Gastroesophageal sphincter (tissue), 4 donors: Measurements from ENCODE around the gene MAGEB4. TPM values are rescaled to one million over a fixed set of nuclear protein-coding genes. Genes with fewer than 3 reads are reported as not detected.

Experiments
- ATAC-seq: fragments of 150-250 bp; one replicate; pipeline ENCODE4 v1.9.1; 2016; ENCODE audit warnings: mild to moderate bottlenecking, moderate library complexity
- H3K27ac ChIP-seq, 4 donors: fragments of 200-600 bp; sonication (generic) in 3 of 4; 1 replicate in 3 of 4; 2 replicates in 1 of 4; pipeline ENCODE4 v1.5.1; 2016 to 2019
- H3K27me3 ChIP-seq: fragments of 200-600 bp; sonication (generic); one replicate; pipeline ENCODE4 v1.5.1; 2019
- H3K36me3 ChIP-seq, 2 donors: fragments of 200-600 bp; sonication (generic); one replicate each; pipeline ENCODE4 v1.5.1; 2019; ENCODE audit warnings: control low read depth in 1 of 2
- H3K4me1 ChIP-seq, 3 donors: fragments of 200-600 bp; sonication (generic); 1 replicate in 2 of 3; 2 replicates in 1 of 3; pipeline ENCODE4 v1.5.1; 2016 to 2019; ENCODE audit warnings: control low read depth in 2 of 3
- H3K4me3 ChIP-seq, 2 donors: fragments of 200-600 bp; sonication (generic); one replicate each; pipeline ENCODE4 v1.5.1; 2019; ENCODE audit warnings: mild to moderate bottlenecking in 1 of 2, moderate library complexity in 1 of 2
- H3K9me3 ChIP-seq, 3 donors: fragments of 200-600 bp; sonication (generic); one replicate each; pipeline ENCODE4 v1.5.1; 2017 to 2019; ENCODE audit warnings: control low read depth in 2 of 3
- EP300 ChIP-seq: sonication (generic); formaldehyde crosslinking; IDR thresholded peaks from one replicate; pipeline ENCODE4 v1.6.1; 2017; ENCODE audit warnings: antibody characterized with exemption, mild to moderate bottlenecking
- POLR2A ChIP-seq, 2 donors: fragments of 450-650 bp; IDR thresholded peaks; one replicate each; pipeline ENCODE4 v1.6.1; 2017; ENCODE audit warnings: antibody characterized with exemption in 2 of 2, mild to moderate bottlenecking in 2 of 2, moderate library complexity in 1 of 2
- POLR2AphosphoS5 ChIP-seq: sonication (generic); formaldehyde crosslinking; IDR thresholded peaks from one replicate; pipeline ENCODE4 v1.6.1; 2017; ENCODE audit warnings: antibody characterized with exemption
- WGBS, 2 donors: methylation state at CpG; one replicate each; pipeline ENCODE4 v1.1.5; 2018; ENCODE audit warnings: low coverage in 1 of 2; 5-methylcytosine and 5-hydroxymethylcytosine counted together
- total RNA-seq, 4 donors: library from RNA; depleted of rRNA; stranded (reverse); fragments of >200 nt; gene quantifications; one replicate each; pipeline ENCODE4 v1.1.0, GENCODE V29; 2016
- TF ChIP-seq, protein P1 (sequence below), 4 experiments: fragments of 200-600 bp in 2 of 4; fragments of 450-650 bp in 2 of 4; sonication (generic) in 1 of 4; IDR thresholded peaks; one replicate each; pipeline ENCODE4 v1.5.1; 2017 to 2019; ENCODE audit warnings: antibody characterized with exemption in 4 of 4, mild to moderate bottlenecking in 2 of 4, moderate library complexity in 2 of 4

Gene MAGEB4
- total RNA-seq, 4 donors from 2014 or later, result not detected

DNA sequence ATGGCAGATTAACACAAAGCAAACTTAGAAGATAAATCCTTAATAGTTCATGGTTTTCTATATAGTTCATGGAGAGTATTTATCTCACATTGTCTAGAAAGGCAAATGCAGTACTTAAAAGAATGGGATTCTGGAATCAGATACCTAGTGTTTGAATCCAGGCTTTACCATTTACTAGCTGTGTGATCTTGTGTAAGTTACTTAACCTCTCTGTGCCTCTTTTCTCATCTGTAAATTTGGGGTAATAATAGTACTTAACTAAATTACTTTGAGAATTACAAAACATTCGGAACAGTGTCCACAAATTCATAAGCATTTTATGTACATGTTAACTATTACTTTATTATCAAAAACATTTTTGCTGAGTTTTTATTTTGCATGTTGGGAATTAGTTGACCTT, 21.0 kb downstream of the MAGEB4 start:
- Histone ChIP-seq H3K36me3 (no peaks in the 10 kb centered on the region), H3K4me3 (no peak overlapping the region), H3K27me3 (no peaks in the 10 kb centered on the region), H3K9me3 (no peaks in the 10 kb centered on the region), H3K4me1 (no peaks in the 10 kb centered on the region), H3K27ac (no peak overlapping the region)
- no peak for ATAC-seq
- no peak for TF ChIP-seq POLR2AphosphoS5
- TF ChIP-seq EP300, result no peak
- TF ChIP-seq POLR2A (IDR thresholded peaks at IDR 0.05), result no peak
- TF ChIP-seq, protein P1, sequence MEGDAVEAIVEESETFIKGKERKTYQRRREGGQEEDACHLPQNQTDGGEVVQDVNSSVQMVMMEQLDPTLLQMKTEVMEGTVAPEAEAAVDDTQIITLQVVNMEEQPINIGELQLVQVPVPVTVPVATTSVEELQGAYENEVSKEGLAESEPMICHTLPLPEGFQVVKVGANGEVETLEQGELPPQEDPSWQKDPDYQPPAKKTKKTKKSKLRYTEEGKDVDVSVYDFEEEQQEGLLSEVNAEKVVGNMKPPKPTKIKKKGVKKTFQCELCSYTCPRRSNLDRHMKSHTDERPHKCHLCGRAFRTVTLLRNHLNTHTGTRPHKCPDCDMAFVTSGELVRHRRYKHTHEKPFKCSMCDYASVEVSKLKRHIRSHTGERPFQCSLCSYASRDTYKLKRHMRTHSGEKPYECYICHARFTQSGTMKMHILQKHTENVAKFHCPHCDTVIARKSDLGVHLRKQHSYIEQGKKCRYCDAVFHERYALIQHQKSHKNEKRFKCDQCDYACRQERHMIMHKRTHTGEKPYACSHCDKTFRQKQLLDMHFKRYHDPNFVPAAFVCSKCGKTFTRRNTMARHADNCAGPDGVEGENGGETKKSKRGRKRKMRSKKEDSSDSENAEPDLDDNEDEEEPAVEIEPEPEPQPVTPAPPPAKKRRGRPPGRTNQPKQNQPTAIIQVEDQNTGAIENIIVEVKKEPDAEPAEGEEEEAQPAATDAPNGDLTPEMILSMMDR (IDR thresholded peaks at IDR 0.05), result no peak
- 82 to 100% methylated on average over 1 of the region's 1 CpG for WGBS, 2 donors

- ATAC-seq, result no peak
- Histone ChIP-seq H3K9me3 (no peaks in the 10 kb centered on the region), H3K27me3 (no peaks in the 10 kb centered on the region), H3K36me3 (no peaks in the 10 kb centered on the region), H3K4me3 (no peak overlapping the region), H3K4me1 (no peaks in the 10 kb centered on the region), H3K27ac (no peak overlapping the region)
- 70 to 83% methylated on average over 2 to 3 of the region's 3 CpGs for WGBS, 2 donors
- TF ChIP-seq POLR2A (IDR thresholded peaks at IDR 0.05) (no peak), POLR2AphosphoS5 (no peak), EP300 (no peak)
- TF ChIP-seq, protein P1 (IDR thresholded peaks at IDR 0.05), result no peak
Measured at GRCh38 chrX:30270639-30271038, 28.8 kb downstream of the MAGEB4 start.

- no peak for ATAC-seq
- no peaks in the 10 kb centered on the region for H3K9me3 ChIP-seq
- H3K4me3 ChIP-seq, result no peak overlapping the region
- no peaks in the 10 kb centered on the region for H3K36me3 ChIP-seq
- no peaks in the 10 kb centered on the region for H3K4me1 ChIP-seq
- no peak overlapping the region for H3K27ac ChIP-seq
- H3K27me3 ChIP-seq, result no peaks in the 10 kb centered on the region
- TF ChIP-seq, protein P1 (IDR thresholded peaks at IDR 0.05), result peak in 1 of 4 experiments; percentile 17
- TF ChIP-seq POLR2AphosphoS5 (no peak), POLR2A (IDR thresholded peaks at IDR 0.05) (no peak), EP300 (no peak)
- 11 to 22% methylated on average over 1 of the region's 1 CpG for WGBS, 2 donors
Measured at GRCh38 chrX:30275498-30275897, 33.7 kb downstream of the MAGEB4 start.

DNA sequence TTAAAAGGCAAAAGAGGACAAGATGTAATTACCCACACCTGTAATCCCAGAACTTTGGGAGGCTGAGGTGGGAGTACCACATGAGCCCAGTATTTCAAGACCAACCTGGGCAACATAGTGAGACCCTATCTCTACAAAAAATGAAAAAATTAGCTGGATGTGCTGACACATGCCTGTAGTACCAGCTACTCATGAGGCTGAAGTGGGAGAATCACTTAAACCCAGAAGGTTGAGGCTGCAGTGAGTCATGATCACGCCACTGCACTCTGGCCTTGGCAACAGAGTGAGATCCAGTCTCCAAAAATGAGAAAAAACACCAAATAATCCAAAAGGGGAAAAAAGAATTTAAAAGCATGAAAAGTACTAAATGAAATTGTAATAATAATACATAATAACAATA, 36.6 kb downstream of the MAGEB4 start:
- no peaks in the 10 kb centered on the region for H3K36me3 ChIP-seq
- ATAC-seq, result no peak
- H3K4me1 ChIP-seq, result no peaks in the 10 kb centered on the region
- no peak overlapping the region for H3K4me3 ChIP-seq
- 88% methylated on average over 1 of the region's 1 CpG; no CpG with 5 or more reads in 1 of the 2 donors for WGBS, 2 donors
- no peak overlapping the region for H3K27ac ChIP-seq
- H3K9me3 ChIP-seq, result no peaks in the 10 kb centered on the region
- TF ChIP-seq POLR2AphosphoS5 (no peak), EP300 (no peak), POLR2A (IDR thresholded peaks at IDR 0.05) (no peak)
- TF ChIP-seq, protein P1 (IDR thresholded peaks at IDR 0.05), result no peak
- H3K27me3 ChIP-seq, result no peaks in the 10 kb centered on the region

GRCh38 chrX:30280428-30280827, 38.6 kb downstream of the MAGEB4 start:
- 92% methylated on average over 1 of the region's 1 CpG; no CpG with 5 or more reads in 1 of the 2 donors for WGBS, 2 donors
- H3K4me3 ChIP-seq, result no peak overlapping the region
- no peaks in the 10 kb centered on the region for H3K27me3 ChIP-seq
- H3K4me1 ChIP-seq, result no peaks in the 10 kb centered on the region
- H3K9me3 ChIP-seq, result no peaks in the 10 kb centered on the region
- no peak for ATAC-seq
- H3K36me3 ChIP-seq, result no peaks in the 10 kb centered on the region
- no peak overlapping the region for H3K27ac ChIP-seq
- TF ChIP-seq, protein P1 (IDR thresholded peaks at IDR 0.05), result no peak
- TF ChIP-seq EP300 (no peak), POLR2A (IDR thresholded peaks at IDR 0.05) (no peak), POLR2AphosphoS5 (no peak)
